ENCODE results near the gene GOLGB1.

GOLGB1 gene

DNA sequence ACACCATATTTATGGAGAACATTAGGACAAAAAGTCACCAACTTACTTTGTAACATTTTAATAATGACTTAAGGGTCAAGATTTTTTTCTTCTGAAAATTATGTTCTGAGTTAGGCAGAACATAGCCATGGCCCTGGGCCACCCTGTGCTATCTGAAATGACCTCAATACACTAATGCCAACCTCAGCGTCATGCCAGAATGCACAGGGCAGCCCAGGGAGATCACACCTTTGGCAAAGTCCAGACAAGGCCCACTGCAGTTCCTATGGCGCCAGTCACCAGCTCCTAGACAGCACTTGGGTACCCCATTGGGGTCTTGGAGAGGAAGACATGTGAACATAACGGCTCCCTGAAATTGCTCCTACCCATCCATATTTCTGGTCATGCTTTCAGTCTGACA lies 121.9 kb downstream of the GOLGB1 start:
- H3K9ac ChIP-seq (ENCODE audit: low read length): no peak overlapping the region
- 43% methylated on average over 2 of the region's 3 CpGs for WGBS
- no peak overlapping the region for H3K14ac ChIP-seq (ENCODE audit: low read length in 2 of 2)

GRCh38 chr3:121627211-121627610 lies 122.3 kb downstream of the GOLGB1 start:
- Histone ChIP-seq H4K91ac (ENCODE audit: low read length) (no peak overlapping the region), H3K18ac (ENCODE audit: low read depth in 1 of 2, low read length in 2 of 2) (no peak overlapping the region), H2BK12ac (ENCODE audit: low read length in 2 of 2) (no peak overlapping the region), H3K23ac (ENCODE audit: low read length in 2 of 2) (no peak overlapping the region), H3K79me1 (replicated peaks; ENCODE audit: low read length, poor library complexity, severe bottlenecking) (no peaks in the 10 kb centered on the region), H4K8ac (ENCODE audit: low read length) (no peak overlapping the region), H2AFZ (ENCODE audit: low read depth, low read length) (no peak overlapping the region), H2BK5ac (ENCODE audit: low read depth, low read length, poor library complexity, severe bottlenecking) (no peak overlapping the region), H2AK5ac (ENCODE audit: low read length, severe bottlenecking) (no peak overlapping the region), H2BK120ac (ENCODE audit: low read depth, low read length) (no peak overlapping the region), H2BK15ac (ENCODE audit: low read depth, poor library complexity, severe bottlenecking) (no peak overlapping the region), H3K9ac (ENCODE audit: low read length) (no peak overlapping the region), H3K4me1 (ENCODE audit: control insufficient read depth, insufficient read depth, low read depth, low read length) (no peaks in the 10 kb centered on the region), H3K27me3 (ENCODE audit: control insufficient read depth in 1 of 2, insufficient read depth in 1 of 2, low read length in 2 of 2) (peaks cover 0 to 3% of the 10 kb centered on the region in 2 experiments), H3K4ac (ENCODE audit: low read depth in 1 of 2, low read length in 2 of 2) (no peak overlapping the region), H3K4me3 (ENCODE audit: insufficient read depth in 1 of 2, low read depth in 1 of 2, low read length in 2 of 2) (no peak overlapping the region), H3K9me3 (ENCODE audit: control insufficient read depth, low read length) (no peaks in the 10 kb centered on the region), H3K27ac (ENCODE audit: low read length, poor library complexity, severe bottlenecking) (no peak overlapping the region), H3K36me3 (ENCODE audit: control insufficient read depth in 1 of 2, insufficient read depth in 2 of 2, low read depth in 1 of 2, low read length in 2 of 2) (no peaks in the 10 kb centered on the region), H3K4me2 (ENCODE audit: low read length, poor library complexity, severe bottlenecking) (no peak overlapping the region), H3K14ac (ENCODE audit: low read length in 2 of 2) (no peak overlapping the region)
- 59% methylated on average over 3 of the region's 4 CpGs for WGBS
- no peak for DNase-seq

More for the DNA sequence above, 121.9 kb downstream of the GOLGB1 start:
- H4K91ac ChIP-seq (ENCODE audit: low read length): no peak overlapping the region
- no peak overlapping the region for H2BK120ac ChIP-seq (ENCODE audit: low read depth, low read length)
- no peaks in the 10 kb centered on the region for H3K36me3 ChIP-seq (ENCODE audit: control insufficient read depth in 1 of 2, insufficient read depth in 2 of 2, low read depth in 1 of 2, low read length in 2 of 2)
- H3K27me3 ChIP-seq (ENCODE audit: control insufficient read depth in 1 of 2, insufficient read depth in 1 of 2, low read length in 2 of 2): peaks cover 0 to 1% of the 10 kb centered on the region in 2 experiments
- no peak overlapping the region for H2AFZ ChIP-seq (ENCODE audit: low read depth, low read length)
- no peaks in the 10 kb centered on the region for H3K4me1 ChIP-seq (ENCODE audit: control insufficient read depth, insufficient read depth, low read depth, low read length)
- no peak overlapping the region for H2BK15ac ChIP-seq (ENCODE audit: low read depth, poor library complexity, severe bottlenecking)
- H3K18ac ChIP-seq (ENCODE audit: low read depth in 1 of 2, low read length in 2 of 2): no peak overlapping the region
- no peak overlapping the region for H2BK5ac ChIP-seq (ENCODE audit: low read depth, low read length, poor library complexity, severe bottlenecking)
- no peak overlapping the region for H2BK12ac ChIP-seq (ENCODE audit: low read length in 2 of 2)
- no peaks in the 10 kb centered on the region for H3K79me1 ChIP-seq (replicated peaks; ENCODE audit: low read length, poor library complexity, severe bottlenecking)
- H4K8ac ChIP-seq (ENCODE audit: low read length): no peak overlapping the region
- no peak overlapping the region for H3K4me2 ChIP-seq (ENCODE audit: low read length, poor library complexity, severe bottlenecking)
- no peak overlapping the region for H3K4me3 ChIP-seq (ENCODE audit: insufficient read depth in 1 of 2, low read depth in 1 of 2, low read length in 2 of 2)
- no peak overlapping the region for H3K4ac ChIP-seq (ENCODE audit: low read depth in 1 of 2, low read length in 2 of 2)
- no peak overlapping the region for H3K27ac ChIP-seq (ENCODE audit: low read length, poor library complexity, severe bottlenecking)
- no peaks in the 10 kb centered on the region for H3K9me3 ChIP-seq (ENCODE audit: control insufficient read depth, low read length)
- no peak overlapping the region for H2AK5ac ChIP-seq (ENCODE audit: low read length, severe bottlenecking)
- no peak for DNase-seq
- H3K23ac ChIP-seq (ENCODE audit: low read length in 2 of 2): no peak overlapping the region

DNA sequence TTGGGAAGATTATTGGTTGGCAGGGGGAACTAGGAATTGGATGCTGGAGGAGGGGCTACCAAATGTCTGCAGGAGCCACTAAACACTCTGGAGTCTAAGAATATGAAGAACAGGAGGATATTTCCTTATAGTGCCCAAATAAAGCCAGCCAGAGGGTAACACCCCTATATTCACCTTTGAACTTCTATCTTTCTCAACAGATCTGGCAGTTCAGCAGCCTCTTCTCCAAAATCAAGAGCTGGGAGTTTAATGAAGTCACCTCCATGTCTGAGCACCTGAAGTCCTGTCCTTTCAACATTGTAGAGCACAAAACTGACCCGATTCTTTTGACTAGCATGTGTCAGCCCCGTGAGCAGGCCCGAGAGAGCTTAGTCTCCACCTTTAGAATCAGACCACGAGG lies 123.0 kb downstream of the GOLGB1 start:
- no peak for DNase-seq
- Histone ChIP-seq H3K9ac (ENCODE audit: low read length) (no peak overlapping the region), H2BK15ac (ENCODE audit: low read depth, poor library complexity, severe bottlenecking) (no peak overlapping the region), H3K4ac (ENCODE audit: low read depth in 1 of 2, low read length in 2 of 2) (no peak overlapping the region), H3K27me3 (ENCODE audit: control insufficient read depth in 1 of 2, insufficient read depth in 1 of 2, low read length in 2 of 2) (peaks cover 0 to 3% of the 10 kb centered on the region in 2 experiments), H2AFZ (ENCODE audit: low read depth, low read length) (no peak overlapping the region), H4K8ac (ENCODE audit: low read length) (no peak overlapping the region), H3K79me1 (replicated peaks; ENCODE audit: low read length, poor library complexity, severe bottlenecking) (no peaks in the 10 kb centered on the region), H3K18ac (ENCODE audit: low read depth in 1 of 2, low read length in 2 of 2) (no peak overlapping the region), H2BK12ac (ENCODE audit: low read length in 2 of 2) (no peak overlapping the region), H2BK5ac (ENCODE audit: low read depth, low read length, poor library complexity, severe bottlenecking) (no peak overlapping the region), H3K9me3 (ENCODE audit: control insufficient read depth, low read length) (no peaks in the 10 kb centered on the region), H3K27ac (ENCODE audit: low read length, poor library complexity, severe bottlenecking) (no peak overlapping the region), H3K4me1 (ENCODE audit: control insufficient read depth, insufficient read depth, low read depth, low read length) (no peaks in the 10 kb centered on the region), H3K23ac (ENCODE audit: low read length in 2 of 2) (no peak overlapping the region), H3K4me2 (ENCODE audit: low read length, poor library complexity, severe bottlenecking) (no peak overlapping the region), H2AK5ac (ENCODE audit: low read length, severe bottlenecking) (no peak overlapping the region), H3K36me3 (ENCODE audit: control insufficient read depth in 1 of 2, insufficient read depth in 2 of 2, low read depth in 1 of 2, low read length in 2 of 2) (no peaks in the 10 kb centered on the region), H4K91ac (ENCODE audit: low read length) (no peak overlapping the region), H2BK120ac (ENCODE audit: low read depth, low read length) (no peak overlapping the region), H3K14ac (ENCODE audit: low read length in 2 of 2) (no peak overlapping the region), H3K4me3 (ENCODE audit: insufficient read depth in 1 of 2, low read depth in 1 of 2, low read length in 2 of 2) (no peak overlapping the region)
- WGBS: 94% methylated on average over 4 of the region's 4 CpGs

DNA sequence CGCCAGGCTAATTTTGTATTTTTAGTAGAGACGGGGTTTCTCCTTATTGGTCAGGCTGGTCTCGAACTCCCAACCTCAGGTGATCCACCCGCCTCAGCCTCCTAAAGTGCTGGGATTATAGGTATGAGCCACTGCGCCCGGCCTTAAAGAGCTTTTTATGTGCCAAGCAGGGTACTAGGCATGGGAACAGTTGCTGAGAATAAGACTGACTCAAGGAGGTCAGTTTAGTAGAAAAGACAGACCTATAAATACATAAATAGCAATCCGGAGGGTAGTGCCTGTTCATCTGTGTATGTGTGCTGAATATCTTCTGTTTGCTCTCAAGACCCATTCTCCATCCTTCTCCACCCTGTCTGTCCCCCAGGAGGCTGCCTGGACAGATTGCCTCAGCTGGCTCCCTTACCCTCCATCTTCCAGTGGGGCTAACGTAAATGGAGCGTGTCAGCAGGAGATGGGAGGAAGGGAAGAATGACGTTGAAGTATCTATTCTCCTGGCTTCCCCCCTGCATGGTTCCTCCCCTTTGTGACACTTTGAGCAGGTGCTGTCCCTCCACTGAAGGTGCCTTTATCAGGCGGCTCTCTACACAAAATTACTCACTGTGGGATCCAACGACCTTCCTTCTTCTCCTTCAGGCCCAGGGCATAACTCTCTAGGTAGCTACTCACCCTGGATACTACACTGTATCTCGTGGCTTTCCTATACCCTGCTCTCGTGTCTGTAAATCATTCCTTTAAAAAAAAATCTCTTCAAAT lies 125.2 kb downstream of the GOLGB1 start:
- 70% methylated on average over 13 of the region's 14 CpGs for WGBS
- H3K36me3 ChIP-seq (ENCODE audit: control insufficient read depth in 1 of 2, insufficient read depth in 2 of 2, low read depth in 1 of 2, low read length in 2 of 2): no peaks in the 10 kb centered on the region

More for the DNA sequence above, 125.2 kb downstream of the GOLGB1 start:
- Histone ChIP-seq H3K18ac (ENCODE audit: low read depth in 1 of 2, low read length in 2 of 2) (no peak overlapping the region), H4K91ac (ENCODE audit: low read length) (no peak overlapping the region), H3K4me2 (ENCODE audit: low read length, poor library complexity, severe bottlenecking) (no peak overlapping the region), H2BK12ac (ENCODE audit: low read length in 2 of 2) (no peak overlapping the region), H2BK5ac (ENCODE audit: low read depth, low read length, poor library complexity, severe bottlenecking) (no peak overlapping the region), H3K27ac (ENCODE audit: low read length, poor library complexity, severe bottlenecking) (no peak overlapping the region), H3K9me3 (ENCODE audit: control insufficient read depth, low read length) (no peaks in the 10 kb centered on the region), H2BK120ac (ENCODE audit: low read depth, low read length) (no peak overlapping the region), H3K14ac (ENCODE audit: low read length in 2 of 2) (no peak overlapping the region), H2BK15ac (ENCODE audit: low read depth, poor library complexity, severe bottlenecking) (no peak overlapping the region), H3K27me3 (ENCODE audit: control insufficient read depth in 1 of 2, insufficient read depth in 1 of 2, low read length in 2 of 2) (peaks cover 3 to 6% of the 10 kb centered on the region in 2 experiments), H3K9ac (ENCODE audit: low read length) (no peak overlapping the region), H3K79me1 (replicated peaks; ENCODE audit: low read length, poor library complexity, severe bottlenecking) (no peaks in the 10 kb centered on the region), H2AK5ac (ENCODE audit: low read length, severe bottlenecking) (no peak overlapping the region), H2AFZ (ENCODE audit: low read depth, low read length) (no peak overlapping the region), H4K8ac (ENCODE audit: low read length) (no peak overlapping the region), H3K4ac (ENCODE audit: low read depth in 1 of 2, low read length in 2 of 2) (no peak overlapping the region), H3K4me3 (ENCODE audit: insufficient read depth in 1 of 2, low read depth in 1 of 2, low read length in 2 of 2) (no peak overlapping the region), H3K23ac (ENCODE audit: low read length in 2 of 2) (no peak overlapping the region), H3K4me1 (ENCODE audit: control insufficient read depth, insufficient read depth, low read depth, low read length) (no peaks in the 10 kb centered on the region)
- DNase-seq: no peak
